Natural killer cell treated with Interleukin-12 subunit alpha and Interleukin-12 subunit beta and Interleukin-15 and Interleukin-18, amount 100 ng/mL, for 72 hours (primary cell): Measurements from ENCODE around the gene DYRK3. TPM values are rescaled to one million over a fixed set of nuclear protein-coding genes. Genes with fewer than 3 reads are reported as not detected.
"Not testable (repeated sequence)": the region's sequence is repeated elsewhere in the genome, so short reads cannot be mapped to it uniquely, and the experiment has no call there.

Experiments used
- ATAC-seq, 2 donors: fragments of 150-1000 bp; cut with Tn5 transposase in 1 of 2; sonication (Bioruptor Pico), chemical (Tn5 transposase) in 1 of 2; 2 replicates each; pipeline ENCODE4 v1.10.0; 2021
- DNase-seq: peaks from one replicate; pipeline ENCODE4 v3.0.0; 2022; ENCODE audit warnings: low spot score
- H3K27ac Mint-ChIP-seq, 2 donors: 1 replicate in 1 of 2; 2 replicates in 1 of 2; pipeline ENCODE4 v1.8.0; 2022; ENCODE audit warnings: mixed read lengths in 2 of 2, mild to moderate bottlenecking in 1 of 2, moderate library complexity in 1 of 2
- H3K27me3 Mint-ChIP-seq, 2 donors: 1 replicate in 1 of 2; 2 replicates in 1 of 2; pipeline ENCODE4 v1.8.0; 2022; ENCODE audit warnings: mixed read lengths in 2 of 2
- H3K36me3 Mint-ChIP-seq: one replicate; pipeline ENCODE4 v1.8.0; 2022; ENCODE audit warnings: mixed read lengths
- H3K4me1 Mint-ChIP-seq, 2 donors: 1 replicate in 1 of 2; 2 replicates in 1 of 2; pipeline ENCODE4 v1.8.0; 2022; ENCODE audit warnings: low read depth in 2 of 2, mixed read lengths in 2 of 2, mild to moderate bottlenecking in 1 of 2
- H3K4me3 Mint-ChIP-seq: one replicate; pipeline ENCODE4 v1.8.0; 2022; ENCODE audit warnings: mixed read lengths
- H3K9me3 Mint-ChIP-seq: 2 replicates; pipeline ENCODE4 v1.8.0; 2022; ENCODE audit warnings: mixed read lengths
- total RNA-seq, 2 donors: library from RNA; stranded (reverse); gene quantifications; one replicate each; pipeline ENCODE4 v1.2.3, GENCODE V29; 2022

DYRK3 gene
- total RNA-seq, 2 donors from 2014 or later: 5.6 to 8.8 TPM

GRCh38 chr1:206642074-206642473 lies 6.7 kb downstream of the DYRK3 start:
- H3K27me3 Mint-ChIP-seq: peaks cover 7 to 11% of the 10 kb centered on the region in 2 donors
- not testable (repeated sequence) for DNase-seq, H3K4me3 Mint-ChIP-seq, H3K9me3 Mint-ChIP-seq, H3K4me1 Mint-ChIP-seq, H3K36me3 Mint-ChIP-seq, ATAC-seq, H3K27ac Mint-ChIP-seq

GRCh38 chr1:206643118-206643698 lies 7.9 kb downstream of the DYRK3 start:
- no peaks in the 10 kb centered on the region for H3K4me1 Mint-ChIP-seq
- DNase-seq (no peak), ATAC-seq (no peak)
- H3K36me3 Mint-ChIP-seq: no peaks in the 10 kb centered on the region
- no peaks in the 10 kb centered on the region for H3K9me3 Mint-ChIP-seq
- no peak overlapping the region for H3K27ac Mint-ChIP-seq
- no peak overlapping the region for H3K4me3 Mint-ChIP-seq
- H3K27me3 Mint-ChIP-seq: peaks cover 0 to 8% of the 10 kb centered on the region in 2 donors

- Mint-ChIP-seq H3K4me1 (no peaks in the 10 kb centered on the region), H3K9me3 (no peaks in the 10 kb centered on the region), H3K36me3 (no peaks in the 10 kb centered on the region), H3K4me3 (no peak overlapping the region), H3K27me3 (peaks cover 0 to 8% of the 10 kb centered on the region in 2 donors), H3K27ac (no peak overlapping the region)
- ATAC-seq (no peak), DNase-seq (no peak)
These were observed 11.2 kb downstream of the DYRK3 start for GRCh38 chr1:206646504-206646903.

- no peaks in the 10 kb centered on the region for H3K9me3 Mint-ChIP-seq
- peaks cover 0 to 5% of the 10 kb centered on the region in 2 donors for H3K27me3 Mint-ChIP-seq
- no peaks in the 10 kb centered on the region for H3K36me3 Mint-ChIP-seq
- ATAC-seq (no peak), DNase-seq (no peak)
- no peaks in the 10 kb centered on the region for H3K4me1 Mint-ChIP-seq
- no peak overlapping the region for H3K4me3 Mint-ChIP-seq
- no peak overlapping the region for H3K27ac Mint-ChIP-seq
These were observed 11.9 kb downstream of the DYRK3 start for GRCh38 chr1:206647224-206647623.

GRCh38 chr1:206649261-206649921 lies 14.1 kb downstream of the DYRK3 start:
- DNase-seq: no peak
- no peak overlapping the region for H3K27ac Mint-ChIP-seq

GRCh38 chr1:206651014-206651413 lies 15.7 kb downstream of the DYRK3 start:
- H3K9me3 Mint-ChIP-seq: no peaks in the 10 kb centered on the region
- DNase-seq: no peak
- no peak overlapping the region for H3K27ac Mint-ChIP-seq
- H3K36me3 Mint-ChIP-seq: no peaks in the 10 kb centered on the region
- no peak for ATAC-seq
- peaks cover 0 to 2% of the 10 kb centered on the region in 2 donors for H3K27me3 Mint-ChIP-seq
- H3K4me1 Mint-ChIP-seq: no peaks in the 10 kb centered on the region
- H3K4me3 Mint-ChIP-seq: no peak overlapping the region

More at GRCh38 chr1:206649261-206649921, 14.1 kb downstream of the DYRK3 start:
- Mint-ChIP-seq H3K36me3 (no peaks in the 10 kb centered on the region), H3K4me3 (no peak overlapping the region), H3K9me3 (no peaks in the 10 kb centered on the region), H3K4me1 (no peaks in the 10 kb centered on the region), H3K27me3 (peaks cover 0 to 2% of the 10 kb centered on the region in 2 donors)
- no peak for ATAC-seq

GRCh38 chr1:206651958-206652890 lies 16.9 kb downstream of the DYRK3 start:
- Mint-ChIP-seq H3K9me3 (no peaks in the 10 kb centered on the region), H3K4me1 (no peaks in the 10 kb centered on the region), H3K4me3 (no peak overlapping the region), H3K27ac (no peak overlapping the region), H3K36me3 (no peaks in the 10 kb centered on the region), H3K27me3 (peaks cover 4 to 5% of the 10 kb centered on the region in 2 donors)
- DNase-seq (no peak), ATAC-seq (no peak)

- DNase-seq (no peak), ATAC-seq (no peak)
- no peak overlapping the region for H3K4me3 Mint-ChIP-seq
- peaks cover 14 to 18% of the 10 kb centered on the region in 2 donors for H3K27me3 Mint-ChIP-seq
- no peaks in the 10 kb centered on the region for H3K36me3 Mint-ChIP-seq
- peaks cover 7 to 10% of the 10 kb centered on the region in 2 donors for H3K4me1 Mint-ChIP-seq
- H3K9me3 Mint-ChIP-seq: no peaks in the 10 kb centered on the region
- H3K27ac Mint-ChIP-seq: no peak overlapping the region
These were observed 18.6 kb downstream of the DYRK3 start for GRCh38 chr1:206653715-206654459.

- DNase-seq (no peak), ATAC-seq (no peak)
- Mint-ChIP-seq H3K36me3 (no peaks in the 10 kb centered on the region), H3K9me3 (no peaks in the 10 kb centered on the region), H3K27me3 (peaks cover 14 to 18% of the 10 kb centered on the region in 2 donors), H3K4me3 (no peak overlapping the region), H3K27ac (no peak overlapping the region), H3K4me1 (peaks cover 7 to 10% of the 10 kb centered on the region in 2 donors)
These were observed 19.5 kb downstream of the DYRK3 start for GRCh38 chr1:206654828-206655227.

- Mint-ChIP-seq H3K9me3 (no peaks in the 10 kb centered on the region), H3K4me1 (peaks cover 7 to 10% of the 10 kb centered on the region in 2 donors), H3K4me3 (no peak overlapping the region), H3K36me3 (no peaks in the 10 kb centered on the region), H3K27me3 (peaks cover 14 to 18% of the 10 kb centered on the region in 2 donors), H3K27ac (no peak overlapping the region)
- no peak for DNase-seq
- no peak for ATAC-seq
These were observed 20.1 kb downstream of the DYRK3 start for GRCh38 chr1:206655471-206655882.

GRCh38 chr1:206656936-206657335 lies 21.6 kb downstream of the DYRK3 start:
- Mint-ChIP-seq H3K9me3 (no peaks in the 10 kb centered on the region), H3K27ac (no peak overlapping the region), H3K4me3 (no peak overlapping the region), H3K27me3 (peaks cover 19 to 22% of the 10 kb centered on the region in 2 donors), H3K4me1 (peaks cover 7 to 10% of the 10 kb centered on the region in 2 donors), H3K36me3 (no peaks in the 10 kb centered on the region)
- DNase-seq (no peak), ATAC-seq (no peak)

- ATAC-seq (no peak), DNase-seq (no peak)
- Mint-ChIP-seq H3K4me3 (no peak overlapping the region), H3K4me1 (peaks cover 14 to 16% of the 10 kb centered on the region in 2 donors), H3K9me3 (no peaks in the 10 kb centered on the region), H3K27ac (peak overlapping the region in 1 of 2 donors; percentile 2), H3K27me3 (peaks cover 24 to 26% of the 10 kb centered on the region in 2 donors), H3K36me3 (no peaks in the 10 kb centered on the region)
These were observed 22.4 kb downstream of the DYRK3 start for GRCh38 chr1:206657751-206658150.

- peaks cover 21 to 22% of the 10 kb centered on the region in 2 donors for H3K4me1 Mint-ChIP-seq
- peak overlapping the region in 1 of 2 donors; percentile 2 for H3K27ac Mint-ChIP-seq
- H3K4me3 Mint-ChIP-seq: no peak overlapping the region
- H3K36me3 Mint-ChIP-seq: no peaks in the 10 kb centered on the region
- peak; percentile 75 to 76 for ATAC-seq
- DNase-seq: peak; percentile 71
- H3K27me3 Mint-ChIP-seq: peaks cover 27 to 28% of the 10 kb centered on the region in 2 donors
- H3K9me3 Mint-ChIP-seq: no peaks in the 10 kb centered on the region
These were observed 23.1 kb downstream of the DYRK3 start for GRCh38 chr1:206658264-206658980.
